H9 (cell line): ENCODE data around the gene RNF215. TPM values are rescaled to one million over a fixed set of nuclear protein-coding genes. Genes with fewer than 3 reads are reported as not detected.

Experiments used
- DNase-seq: peaks from one replicate; pipeline ENCODE4 v3.0.0-alpha.2; 2017
- H2AFZ ChIP-seq: one replicate; pipeline ENCODE4 v1.6.1; 2013; ENCODE audit warnings: mild to moderate bottlenecking, low read length, control low read depth, moderate library complexity
- H2AK5ac ChIP-seq: 2 replicates; pipeline ENCODE4 v1.6.1; 2013; ENCODE audit warnings: low read length, control low read depth, mixed read lengths; ENCODE audit not compliant: insufficient read length
- H2BK120ac ChIP-seq: one replicate; pipeline ENCODE4 v1.6.1; 2013; ENCODE audit warnings: low read depth, mild to moderate bottlenecking, low read length, control low read depth, inconsistent platforms; ENCODE audit not compliant: poor library complexity, severe bottlenecking
- H2BK12ac ChIP-seq: 2 replicates; pipeline ENCODE4 v1.6.1; 2013; ENCODE audit warnings: low read length, control low read depth, mixed read lengths, low read depth; ENCODE audit not compliant: insufficient read length
- H2BK15ac ChIP-seq: 2 replicates; pipeline ENCODE4 v1.6.1; 2013; ENCODE audit warnings: low read depth, low read length, control low read depth
- H2BK20ac ChIP-seq: one replicate; pipeline ENCODE4 v1.6.1; 2013; ENCODE audit warnings: low read depth, mild to moderate bottlenecking, low read length, control low read depth, inconsistent platforms; ENCODE audit not compliant: poor library complexity, severe bottlenecking
- H2BK5ac ChIP-seq: 2 replicates; pipeline ENCODE4 v1.6.1; 2013; ENCODE audit warnings: low read length, control low read depth, mixed read lengths; ENCODE audit not compliant: insufficient read length
- H3K14ac ChIP-seq: 2 replicates; pipeline ENCODE4 v1.6.1; 2013; ENCODE audit warnings: low read length, control low read depth; ENCODE audit not compliant: insufficient read depth
- H3K18ac ChIP-seq: 2 replicates; pipeline ENCODE4 v1.6.1; 2013; ENCODE audit warnings: low read depth, mild to moderate bottlenecking, mixed read lengths, low read length, control low read depth; ENCODE audit not compliant: insufficient read length
- H3K23ac ChIP-seq: 2 replicates; pipeline ENCODE4 v1.6.1; 2013; ENCODE audit warnings: low read length, control low read depth, mixed read lengths, low read depth; ENCODE audit not compliant: insufficient read length
- H3K23me2 ChIP-seq: 2 replicates; pipeline ENCODE4 v1.6.1; 2013; ENCODE audit warnings: low read depth, mild to moderate bottlenecking, mixed read lengths, low read length, control low read depth; ENCODE audit not compliant: insufficient read length, poor library complexity, severe bottlenecking
- H3K27ac ChIP-seq: 2 replicates; pipeline ENCODE4 v1.5.1; 2013; ENCODE audit warnings: low read length, control low read depth, mixed read lengths, low read depth; ENCODE audit not compliant: insufficient read length
- H3K27me3 ChIP-seq: 2 replicates; pipeline ENCODE4 v1.6.1; 2013; ENCODE audit warnings: low read length, control low read depth, inconsistent platforms; ENCODE audit not compliant: insufficient read depth
- H3K4ac ChIP-seq: 2 replicates; pipeline ENCODE4 v1.6.1; 2013; ENCODE audit warnings: low read depth, mild to moderate bottlenecking, control low read depth, inconsistent platforms, low read length, moderate library complexity
- H3K4me1 ChIP-seq: 2 replicates; pipeline ENCODE4 v1.6.1; 2013; ENCODE audit warnings: low read length, control low read depth, inconsistent platforms; ENCODE audit not compliant: insufficient read depth
- H3K4me2 ChIP-seq: 2 replicates; pipeline ENCODE4 v1.6.1; 2013; ENCODE audit warnings: low read length, control low read depth, mixed read lengths; ENCODE audit not compliant: insufficient read length, insufficient read depth
- H3K56ac ChIP-seq: 2 replicates; pipeline ENCODE4 v1.6.1; 2013; ENCODE audit warnings: low read depth, mild to moderate bottlenecking, mixed read lengths, low read length, control low read depth; ENCODE audit not compliant: insufficient read length
- H3K79me1 ChIP-seq: 2 replicates; pipeline ENCODE4 v1.6.1; 2013; ENCODE audit warnings: low read depth, mild to moderate bottlenecking, moderate library complexity, low read length, control low read depth, inconsistent platforms; ENCODE audit not compliant: insufficient read depth, poor library complexity, severe bottlenecking
- H3K79me2 ChIP-seq: 2 replicates; pipeline ENCODE4 v1.6.1; 2013; ENCODE audit warnings: low read length, control low read depth, inconsistent platforms; ENCODE audit not compliant: insufficient read depth
- H3K9ac ChIP-seq: 2 replicates; pipeline ENCODE4 v1.6.1; 2013; ENCODE audit warnings: low read length, control low read depth, mixed read lengths; ENCODE audit not compliant: insufficient read length; ENCODE audit errors: extremely low read depth
- H3K9me3 ChIP-seq: one replicate; pipeline ENCODE4 v1.6.1; 2013; ENCODE audit warnings: low read depth, low read length, inconsistent platforms; ENCODE audit not compliant: control insufficient read depth
- H3T11ph ChIP-seq: one replicate; pipeline ENCODE4 v1.6.1; 2013; ENCODE audit warnings: mild to moderate bottlenecking, low read length, control low read depth, inconsistent platforms
- H4K20me1 ChIP-seq: one replicate; pipeline ENCODE4 v1.6.1; 2013; ENCODE audit not compliant: control insufficient read depth, insufficient read length, insufficient read depth
- H4K5ac ChIP-seq: 2 replicates; pipeline ENCODE4 v1.6.1; 2013; ENCODE audit warnings: low read depth, mild to moderate bottlenecking, mixed read lengths, low read length, control low read depth; ENCODE audit not compliant: insufficient read length
- H4K8ac ChIP-seq: replicated peaks from 2 replicates; pipeline ENCODE4 v1.6.1; 2013; ENCODE audit warnings: low read length, control low read depth, mixed read lengths, low read depth; ENCODE audit not compliant: insufficient read length
- H4K91ac ChIP-seq: 2 replicates; pipeline ENCODE4 v1.6.1; 2013; ENCODE audit warnings: low read depth, mild to moderate bottlenecking, moderate library complexity, mixed read lengths, low read length, control low read depth; ENCODE audit not compliant: insufficient read length
- H3K27ac Mint-ChIP-seq, 3 experiments: 2 replicates in 2 of 3; 3 replicates in 1 of 3; pipeline ENCODE4 v1.8.0; 2020 to 2021; ENCODE audit warnings: mixed read lengths in 3 of 3, mild to moderate bottlenecking in 1 of 3, moderate library complexity in 1 of 3
- H3K27me3 Mint-ChIP-seq: 2 replicates; pipeline ENCODE4 v1.8.0; 2021; ENCODE audit warnings: low read depth, mild to moderate bottlenecking, moderate library complexity, mixed read lengths
- H3K36me3 Mint-ChIP-seq, 3 experiments: 2 replicates in 2 of 3; 3 replicates in 1 of 3; pipeline ENCODE4 v1.8.0; 2020 to 2021; ENCODE audit warnings: low read depth in 3 of 3, mixed read lengths in 3 of 3; ENCODE audit not compliant: insufficient read depth in 1 of 3
- H3K4me1 Mint-ChIP-seq, 2 experiments: 2 replicates each; pipeline ENCODE4 v1.8.0; 2020; ENCODE audit warnings: mixed read lengths in 2 of 2
- H3K4me3 Mint-ChIP-seq, 2 experiments: 2 replicates in 1 of 2; 3 replicates in 1 of 2; pipeline ENCODE4 v1.8.0; 2020 to 2021; ENCODE audit warnings: mild to moderate bottlenecking in 2 of 2, mixed read lengths in 2 of 2, moderate library complexity in 1 of 2
- H3K9me3 Mint-ChIP-seq, 2 experiments: 2 replicates in 1 of 2; 3 replicates in 1 of 2; pipeline ENCODE4 v1.8.0; 2020; ENCODE audit warnings: mild to moderate bottlenecking in 2 of 2, mixed read lengths in 2 of 2, moderate library complexity in 1 of 2
- WGBS: extraction: QIAGEN DNeasy Blood & Tissue Kit; methylation state at CpG from one replicate; pipeline ENCODE4 v1.1.7; 2013; ENCODE audit warnings: missing lambda C conversion rate, low lambda C conversion rate, mixed read lengths; ENCODE audit not compliant: insufficient read length; ENCODE audit errors: extremely low coverage; 5-methylcytosine and 5-hydroxymethylcytosine counted together
- total RNA-seq: library from RNA; stranded (reverse); gene quantifications from 2 replicates; pipeline ENCODE4 v1.2.1, GENCODE V29; 2021
- TF ChIP-seq, protein P1 (sequence below): fragments of 200-600 bp; sonication (generic); conservative IDR thresholded peaks from 3 replicates; pipeline ENCODE4 v1.8.0; 2021; ENCODE audit warnings: antibody characterized with exemption, mild to moderate bottlenecking

Gene RNF215
- total RNA-seq, 1 experiment from 2014 or later, result 24.5 TPM

GRCh38 chr22:30420347-30421125 is 33.3 kb upstream of the RNF215 start:
- Histone ChIP-seq H2AFZ (no peak overlapping the region), H2BK15ac (no peak overlapping the region), H2BK12ac (no peak overlapping the region), H3K79me2 (no peaks in the 10 kb centered on the region), H3K14ac (no peak overlapping the region), H3K4me1 (peaks cover 7% of the 10 kb centered on the region; the same call in 1 of the 2 replicates), H2AK5ac (no peak overlapping the region), H2BK5ac (no peak overlapping the region), H3K56ac (no peak overlapping the region), H2BK120ac (no peak overlapping the region), H2BK20ac (no peak overlapping the region), H3K9ac (no peak overlapping the region), H3K23me2 (peaks cover 16% of the 10 kb centered on the region), H3K27me3 (no peaks in the 10 kb centered on the region), H3K4ac (no peak overlapping the region), H3K18ac (no peak overlapping the region), H3K23ac (no peak overlapping the region), H4K8ac (no peak overlapping the region), H4K91ac (no peak overlapping the region), H3T11ph (no peak overlapping the region), H3K27ac (no peak overlapping the region), H3K4me2 (no peak overlapping the region), H4K5ac (no peak overlapping the region), H4K20me1 (no peaks in the 10 kb centered on the region), H3K79me1 (no peaks in the 10 kb centered on the region), H3K9me3 (no peaks in the 10 kb centered on the region)
- H3K4me1 Mint-ChIP-seq, result peaks cover 26 to 32% of the 10 kb centered on the region in 2 experiments
- H3K36me3 Mint-ChIP-seq, result peaks cover 7 to 55% (median 50%) of the 10 kb centered on the region in 3 experiments
- no peaks in the 10 kb centered on the region for H3K9me3 Mint-ChIP-seq
- TF ChIP-seq, protein P1, sequence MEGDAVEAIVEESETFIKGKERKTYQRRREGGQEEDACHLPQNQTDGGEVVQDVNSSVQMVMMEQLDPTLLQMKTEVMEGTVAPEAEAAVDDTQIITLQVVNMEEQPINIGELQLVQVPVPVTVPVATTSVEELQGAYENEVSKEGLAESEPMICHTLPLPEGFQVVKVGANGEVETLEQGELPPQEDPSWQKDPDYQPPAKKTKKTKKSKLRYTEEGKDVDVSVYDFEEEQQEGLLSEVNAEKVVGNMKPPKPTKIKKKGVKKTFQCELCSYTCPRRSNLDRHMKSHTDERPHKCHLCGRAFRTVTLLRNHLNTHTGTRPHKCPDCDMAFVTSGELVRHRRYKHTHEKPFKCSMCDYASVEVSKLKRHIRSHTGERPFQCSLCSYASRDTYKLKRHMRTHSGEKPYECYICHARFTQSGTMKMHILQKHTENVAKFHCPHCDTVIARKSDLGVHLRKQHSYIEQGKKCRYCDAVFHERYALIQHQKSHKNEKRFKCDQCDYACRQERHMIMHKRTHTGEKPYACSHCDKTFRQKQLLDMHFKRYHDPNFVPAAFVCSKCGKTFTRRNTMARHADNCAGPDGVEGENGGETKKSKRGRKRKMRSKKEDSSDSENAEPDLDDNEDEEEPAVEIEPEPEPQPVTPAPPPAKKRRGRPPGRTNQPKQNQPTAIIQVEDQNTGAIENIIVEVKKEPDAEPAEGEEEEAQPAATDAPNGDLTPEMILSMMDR, result no peak
- peak overlapping the region in 1 of 3 experiments; percentile 64; a peak in 2 of 7 replicates for H3K27ac Mint-ChIP-seq
- H3K27me3 Mint-ChIP-seq, result no peaks in the 10 kb centered on the region; the same call in 1 of the 2 replicates
- H3K4me3 Mint-ChIP-seq, result no peak overlapping the region
- DNase-seq, result no peak
- WGBS, result no CpG with 5 or more reads among the region's 6 CpGs
